Stimulated activated CD8-positive, alpha-beta memory T cell treated with anti-CD3 and anti-CD28 coated beads, Interleukin-12 subunit alpha, Interleukin-12 subunit beta, amount 100 ng/mL, for 4 hours (primary cell): ENCODE measurements around the gene RGS8.

Experiments
- DNase-seq: peaks from one replicate; pipeline ENCODE4 v3.0.0-alpha.2; 2020; ENCODE audit warnings: low read depth

RGS8 gene

GRCh38 chr1:182684116-182684828 lies at the start of gene RGS8:
Gene RGS8, minus strand, starts transcription at chr1:182684587. Its CDS starts 14,938 bp downstream, at chr1:182669649.
- no peak for DNase-seq

GRCh38 chr1:182731852-182732575 lies 47.6 kb upstream of the RGS8 start:
- no peak for DNase-seq

GRCh38 chr1:182726912-182727311 lies 42.5 kb upstream of the RGS8 start:
- DNase-seq = no peak

GRCh38 chr1:182725259-182726255 lies 41.2 kb upstream of the RGS8 start:
- DNase-seq = no peak

- DNase-seq = no peak
These were observed 39.8 kb upstream of the RGS8 start for GRCh38 chr1:182724215-182724614.

- no peak for DNase-seq
These were observed 38.8 kb upstream of the RGS8 start for GRCh38 chr1:182723200-182723599.

- DNase-seq = no peak
These were observed 37.1 kb upstream of the RGS8 start for GRCh38 chr1:182721525-182721924.

GRCh38 chr1:182720463-182720862 lies 36.1 kb upstream of the RGS8 start:
- DNase-seq = no peak

- no peak for DNase-seq
These were observed 35.2 kb upstream of the RGS8 start for GRCh38 chr1:182719553-182719952.

- DNase-seq = no peak
These were observed 33.9 kb upstream of the RGS8 start for GRCh38 chr1:182718311-182718710.

GRCh38 chr1:182716740-182717720 lies 32.6 kb upstream of the RGS8 start:
- DNase-seq = no peak

- DNase-seq = no peak
These were observed 31.1 kb upstream of the RGS8 start for GRCh38 chr1:182715531-182715930.

GRCh38 chr1:182714546-182714945 lies 30.2 kb upstream of the RGS8 start:
- no peak for DNase-seq

GRCh38 chr1:182713939-182714338 lies 29.6 kb upstream of the RGS8 start:
- DNase-seq = no peak

GRCh38 chr1:182713492-182713891 lies 29.1 kb upstream of the RGS8 start:
- DNase-seq = no peak

GRCh38 chr1:182709855-182710254 lies 25.5 kb upstream of the RGS8 start:
- DNase-seq = no peak

- DNase-seq = no peak
These were observed 24.9 kb upstream of the RGS8 start for GRCh38 chr1:182709225-182709764.

- no peak for DNase-seq
These were observed 22.7 kb upstream of the RGS8 start for GRCh38 chr1:182707122-182707521.

GRCh38 chr1:182704677-182705076 lies 20.3 kb upstream of the RGS8 start:
- DNase-seq = no peak

- no peak for DNase-seq
These were observed 19.2 kb upstream of the RGS8 start for GRCh38 chr1:182703539-182703938.
